Gastroesophageal sphincter (tissue), 3 donors: ENCODE results near the gene TRIP11.

Experiments used
- EP300 ChIP-seq: sonication (generic); formaldehyde crosslinking; IDR thresholded peaks from one replicate; pipeline ENCODE4 v1.6.1; 2017; ENCODE audit warnings: antibody characterized with exemption, mild to moderate bottlenecking
- POLR2A ChIP-seq, 2 donors: fragments of 450-650 bp; IDR thresholded peaks; one replicate each; pipeline ENCODE4 v1.6.1; 2017; ENCODE audit warnings: antibody characterized with exemption in 2 of 2, mild to moderate bottlenecking in 2 of 2, moderate library complexity in 1 of 2
- POLR2AphosphoS5 ChIP-seq: sonication (generic); formaldehyde crosslinking; IDR thresholded peaks from one replicate; pipeline ENCODE4 v1.6.1; 2017; ENCODE audit warnings: antibody characterized with exemption
- TF ChIP-seq, protein P1 (sequence below), 4 experiments: fragments of 200-600 bp in 2 of 4; fragments of 450-650 bp in 2 of 4; sonication (generic) in 1 of 4; IDR thresholded peaks; one replicate each; pipeline ENCODE4 v1.5.1; 2017 to 2019; ENCODE audit warnings: antibody characterized with exemption in 4 of 4, mild to moderate bottlenecking in 2 of 4, moderate library complexity in 2 of 4

DNA sequence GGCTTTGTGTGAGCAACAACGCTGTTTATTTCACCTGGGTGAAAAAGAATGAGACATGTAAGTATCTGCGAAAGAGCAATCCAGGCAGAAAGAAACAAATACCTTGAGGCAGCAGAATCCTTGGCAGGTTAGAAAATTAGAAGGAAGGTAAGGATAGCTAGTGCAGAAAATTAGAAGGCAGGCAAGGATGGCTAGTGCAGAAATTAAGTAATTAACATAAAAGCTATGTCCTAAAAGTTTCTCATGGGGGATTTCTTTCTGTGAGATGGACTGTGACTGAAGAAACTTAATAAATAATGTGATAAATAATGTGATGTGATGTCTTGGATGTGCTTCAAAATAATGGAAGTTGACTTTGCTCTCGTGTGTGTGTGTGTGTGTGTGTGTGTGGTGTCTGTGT lies 9.9 kb upstream of the TRIP11 start:
- TF ChIP-seq, protein P1, sequence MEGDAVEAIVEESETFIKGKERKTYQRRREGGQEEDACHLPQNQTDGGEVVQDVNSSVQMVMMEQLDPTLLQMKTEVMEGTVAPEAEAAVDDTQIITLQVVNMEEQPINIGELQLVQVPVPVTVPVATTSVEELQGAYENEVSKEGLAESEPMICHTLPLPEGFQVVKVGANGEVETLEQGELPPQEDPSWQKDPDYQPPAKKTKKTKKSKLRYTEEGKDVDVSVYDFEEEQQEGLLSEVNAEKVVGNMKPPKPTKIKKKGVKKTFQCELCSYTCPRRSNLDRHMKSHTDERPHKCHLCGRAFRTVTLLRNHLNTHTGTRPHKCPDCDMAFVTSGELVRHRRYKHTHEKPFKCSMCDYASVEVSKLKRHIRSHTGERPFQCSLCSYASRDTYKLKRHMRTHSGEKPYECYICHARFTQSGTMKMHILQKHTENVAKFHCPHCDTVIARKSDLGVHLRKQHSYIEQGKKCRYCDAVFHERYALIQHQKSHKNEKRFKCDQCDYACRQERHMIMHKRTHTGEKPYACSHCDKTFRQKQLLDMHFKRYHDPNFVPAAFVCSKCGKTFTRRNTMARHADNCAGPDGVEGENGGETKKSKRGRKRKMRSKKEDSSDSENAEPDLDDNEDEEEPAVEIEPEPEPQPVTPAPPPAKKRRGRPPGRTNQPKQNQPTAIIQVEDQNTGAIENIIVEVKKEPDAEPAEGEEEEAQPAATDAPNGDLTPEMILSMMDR (IDR thresholded peaks at IDR 0.05), result no peak
- TF ChIP-seq EP300 (no peak), POLR2AphosphoS5 (no peak), POLR2A (IDR thresholded peaks at IDR 0.05) (no peak)
